ENCODE results near the gene TM2D3. TPM values are rescaled to one million over a fixed set of nuclear protein-coding genes. Genes with fewer than 3 reads are reported as not detected.

TM2D3 gene
- total RNA-seq, 1 donor from 2014 or later = 39.0 TPM

DNA sequence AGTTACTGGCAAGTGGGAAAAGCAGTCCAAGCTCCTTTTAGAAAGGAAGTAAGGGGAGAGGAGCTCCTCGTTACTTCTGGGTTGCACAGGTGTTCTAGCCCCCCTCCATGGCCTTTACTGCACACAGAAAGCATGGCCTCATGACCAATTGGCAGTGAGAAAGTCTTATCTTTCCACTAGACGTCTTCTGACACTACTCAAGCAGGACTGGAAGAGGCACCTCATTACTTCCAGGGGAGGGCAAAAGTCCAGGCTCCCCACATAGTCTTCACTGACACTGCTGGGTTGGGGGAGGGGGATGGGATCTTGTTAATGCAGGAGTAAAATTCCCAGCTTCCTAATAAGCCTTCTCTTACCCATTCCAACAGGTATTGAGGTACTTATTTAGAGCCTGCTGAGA is 27.6 kb upstream of the TM2D3 start:
- Histone ChIP-seq H3K27ac (no peak overlapping the region), H3K9me3 (no peaks in the 10 kb centered on the region), H3K4me1 (no peaks in the 10 kb centered on the region), H3K27me3 (no peaks in the 10 kb centered on the region), H3K4me3 (no peak overlapping the region), H3K36me3 (peaks cover 0 to 17% of the 10 kb centered on the region in 2 donors)
- TF ChIP-seq POLR2A (IDR thresholded peaks at IDR 0.05) = no peak
- no peak for TF ChIP-seq POLR2AphosphoS5 (IDR thresholded peaks at IDR 0.05; ENCODE audit: insufficient read depth in 1 of 2, low read depth in 1 of 2)
- TF ChIP-seq, protein P1, sequence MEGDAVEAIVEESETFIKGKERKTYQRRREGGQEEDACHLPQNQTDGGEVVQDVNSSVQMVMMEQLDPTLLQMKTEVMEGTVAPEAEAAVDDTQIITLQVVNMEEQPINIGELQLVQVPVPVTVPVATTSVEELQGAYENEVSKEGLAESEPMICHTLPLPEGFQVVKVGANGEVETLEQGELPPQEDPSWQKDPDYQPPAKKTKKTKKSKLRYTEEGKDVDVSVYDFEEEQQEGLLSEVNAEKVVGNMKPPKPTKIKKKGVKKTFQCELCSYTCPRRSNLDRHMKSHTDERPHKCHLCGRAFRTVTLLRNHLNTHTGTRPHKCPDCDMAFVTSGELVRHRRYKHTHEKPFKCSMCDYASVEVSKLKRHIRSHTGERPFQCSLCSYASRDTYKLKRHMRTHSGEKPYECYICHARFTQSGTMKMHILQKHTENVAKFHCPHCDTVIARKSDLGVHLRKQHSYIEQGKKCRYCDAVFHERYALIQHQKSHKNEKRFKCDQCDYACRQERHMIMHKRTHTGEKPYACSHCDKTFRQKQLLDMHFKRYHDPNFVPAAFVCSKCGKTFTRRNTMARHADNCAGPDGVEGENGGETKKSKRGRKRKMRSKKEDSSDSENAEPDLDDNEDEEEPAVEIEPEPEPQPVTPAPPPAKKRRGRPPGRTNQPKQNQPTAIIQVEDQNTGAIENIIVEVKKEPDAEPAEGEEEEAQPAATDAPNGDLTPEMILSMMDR (IDR thresholded peaks at IDR 0.05) = no peak
- intact Hi-C loops (cut with DNase I) = no loop called here
- DNase-seq (ENCODE audit: extremely low spot score in 2 of 2) = no peak

DNA sequence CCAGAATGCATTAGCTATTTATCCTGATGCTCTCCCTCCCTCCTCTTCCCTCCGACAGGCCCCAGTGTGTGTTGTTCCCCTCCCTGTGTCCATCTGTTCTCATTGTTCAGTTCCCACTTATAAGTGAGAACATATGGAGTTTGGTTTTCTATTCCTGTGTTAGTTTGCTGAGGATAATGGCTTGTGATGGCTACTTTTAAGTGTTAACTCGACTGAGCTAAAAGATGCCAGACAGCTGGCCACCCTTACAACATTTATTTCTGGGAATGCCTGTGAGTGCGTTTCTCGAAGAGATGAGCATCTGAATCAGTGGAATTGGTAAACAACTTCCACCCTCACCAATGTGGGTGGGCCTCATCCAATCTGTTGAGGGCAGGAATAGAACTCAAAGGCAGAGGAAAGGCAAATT is 24.7 kb upstream of the TM2D3 start:
- peaks cover 0 to 24% of the 10 kb centered on the region in 2 donors for H3K36me3 ChIP-seq
- no peak overlapping the region for H3K27ac ChIP-seq
- no peak overlapping the region for H3K4me3 ChIP-seq
- no peaks in the 10 kb centered on the region for H3K27me3 ChIP-seq
- TF ChIP-seq POLR2AphosphoS5 (IDR thresholded peaks at IDR 0.05; ENCODE audit: insufficient read depth in 1 of 2, low read depth in 1 of 2) (no peak), POLR2A (IDR thresholded peaks at IDR 0.05) (no peak)
- TF ChIP-seq, protein P1 (IDR thresholded peaks at IDR 0.05) = no peak
- DNase-seq (ENCODE audit: extremely low spot score in 2 of 2) = no peak
- intact Hi-C loops (cut with DNase I) = no loop called here
- no peaks in the 10 kb centered on the region for H3K4me1 ChIP-seq
- no peaks in the 10 kb centered on the region for H3K9me3 ChIP-seq

DNA sequence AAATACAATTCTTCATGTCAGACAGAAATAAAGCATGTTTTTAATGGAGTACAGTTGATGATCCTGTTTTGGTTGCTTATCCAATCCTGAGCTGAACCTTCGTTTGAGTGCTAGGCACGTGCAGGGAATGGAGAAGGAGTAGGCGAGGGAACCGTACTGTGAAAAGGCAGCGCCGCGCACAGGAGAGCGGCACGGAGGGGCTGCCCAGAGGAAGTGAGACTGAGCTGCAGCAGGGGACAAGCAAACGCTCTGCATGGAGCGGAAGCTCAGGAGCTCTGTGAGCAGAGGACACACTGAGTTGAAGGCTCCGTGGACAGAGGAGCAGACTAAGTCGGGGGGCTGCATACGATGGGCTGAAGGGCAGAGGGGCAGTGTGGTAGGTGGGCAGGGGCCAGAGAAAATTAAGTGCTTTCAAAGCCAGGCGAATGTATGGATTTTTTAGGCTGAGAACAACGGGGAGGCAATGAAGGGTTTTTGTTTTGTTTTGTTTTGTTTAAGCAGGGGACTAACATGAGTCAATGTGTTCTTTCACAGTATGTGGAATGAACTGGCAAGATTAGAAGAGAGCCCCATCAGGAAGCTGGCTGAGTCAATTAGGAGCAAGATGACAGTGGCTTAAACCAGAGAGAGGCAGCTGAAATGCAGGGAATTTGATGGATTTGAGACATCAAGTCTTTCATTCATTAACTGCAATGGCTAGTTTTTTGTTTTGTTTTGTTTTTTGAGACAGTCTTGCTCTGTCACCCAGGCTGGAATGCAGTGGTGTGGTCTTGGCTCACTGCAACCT is 23.8 kb upstream of the TM2D3 start:
- TF ChIP-seq, protein P1 (IDR thresholded peaks at IDR 0.05) = no peak
- TF ChIP-seq POLR2A (IDR thresholded peaks at IDR 0.05) = no peak
- TF ChIP-seq POLR2AphosphoS5 (IDR thresholded peaks at IDR 0.05; ENCODE audit: insufficient read depth in 1 of 2, low read depth in 1 of 2) = no peak
- H3K36me3 ChIP-seq = peaks cover 0 to 32% of the 10 kb centered on the region in 2 donors

DNA sequence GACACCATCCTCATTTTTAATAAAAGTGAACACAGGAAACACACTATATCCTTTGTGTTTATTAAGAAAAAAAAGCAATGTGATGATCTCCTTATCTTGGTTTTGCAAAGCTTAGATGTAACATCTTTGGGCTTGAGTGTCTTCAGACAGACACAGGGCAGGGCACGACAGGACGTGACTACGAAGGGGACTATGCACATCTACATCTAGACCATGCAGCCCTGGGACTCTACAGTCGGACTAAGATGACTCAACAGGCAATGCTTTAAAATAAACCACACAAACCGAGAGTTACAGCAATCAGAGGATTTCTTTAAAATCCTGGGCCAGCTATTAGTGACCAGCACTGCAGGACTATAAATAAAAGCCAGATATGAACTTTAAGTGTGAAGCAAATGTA is 22.8 kb upstream of the TM2D3 start:
- TF ChIP-seq, protein P1 (IDR thresholded peaks at IDR 0.05) = no peak
- TF ChIP-seq POLR2A (IDR thresholded peaks at IDR 0.05) = no peak
- no peak for TF ChIP-seq POLR2AphosphoS5 (IDR thresholded peaks at IDR 0.05; ENCODE audit: insufficient read depth in 1 of 2, low read depth in 1 of 2)
- Histone ChIP-seq H3K36me3 (peaks cover 0 to 39% of the 10 kb centered on the region in 2 donors), H3K27me3 (no peaks in the 10 kb centered on the region), H3K4me1 (no peaks in the 10 kb centered on the region), H3K27ac (no peak overlapping the region), H3K4me3 (no peak overlapping the region), H3K9me3 (no peaks in the 10 kb centered on the region)
- intact Hi-C loops (cut with DNase I) = no loop called here
- DNase-seq (ENCODE audit: extremely low spot score in 2 of 2) = no peak

More for the DNA sequence above, 23.8 kb upstream of the TM2D3 start:
- no peak overlapping the region for H3K4me3 ChIP-seq
- no peak for DNase-seq (ENCODE audit: extremely low spot score in 2 of 2)
- intact Hi-C loops (cut with DNase I) = no loop called here
- no peaks in the 10 kb centered on the region for H3K9me3 ChIP-seq
- no peaks in the 10 kb centered on the region for H3K4me1 ChIP-seq
- H3K27ac ChIP-seq = no peak overlapping the region
- no peaks in the 10 kb centered on the region for H3K27me3 ChIP-seq

DNA sequence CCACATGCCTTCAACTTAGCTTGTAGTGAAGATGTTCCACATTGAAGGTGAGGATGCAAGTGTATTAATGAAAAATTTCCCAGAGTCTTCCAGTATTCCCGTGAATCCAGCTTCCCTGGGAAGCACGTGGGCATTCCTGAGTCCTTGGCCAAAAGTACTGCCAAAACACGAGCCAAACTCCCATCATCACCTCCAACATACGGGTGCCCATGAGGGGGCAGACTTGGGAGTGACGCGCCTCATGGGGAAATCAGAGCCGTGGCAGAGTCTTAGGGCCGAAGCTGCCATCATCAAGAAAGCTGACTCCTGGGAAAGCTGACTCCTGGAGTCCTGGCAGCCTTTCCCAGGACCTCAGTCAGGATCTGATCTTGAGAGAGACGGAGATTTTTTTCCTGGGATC is 20.1 kb upstream of the TM2D3 start:
- no peak overlapping the region for H3K27ac ChIP-seq
- H3K4me3 ChIP-seq = no peak overlapping the region
- H3K36me3 ChIP-seq = peaks cover 0 to 44% of the 10 kb centered on the region in 2 donors
- TF ChIP-seq, protein P1 (IDR thresholded peaks at IDR 0.05) = no peak
- TF ChIP-seq POLR2A (IDR thresholded peaks at IDR 0.05) (no peak), POLR2AphosphoS5 (IDR thresholded peaks at IDR 0.05; ENCODE audit: insufficient read depth in 1 of 2, low read depth in 1 of 2) (no peak)
- DNase-seq (ENCODE audit: extremely low spot score in 2 of 2) = no peak
- no peaks in the 10 kb centered on the region for H3K4me1 ChIP-seq
- intact Hi-C loops (cut with DNase I) = no loop called here
- H3K9me3 ChIP-seq = no peaks in the 10 kb centered on the region
- H3K27me3 ChIP-seq = no peaks in the 10 kb centered on the region
